WI38 (cell line): ENCODE results near the gene IQCF2.
"Not testable (repeated sequence)": the region's sequence is repeated elsewhere in the genome, so short reads cannot be mapped to it uniquely, and the experiment has no call there.

Experiments
- H3K4me3 ChIP-seq: 2 replicates; pipeline ENCODE4 v1.5.1; 2011; ENCODE audit warnings: low read depth, mild to moderate bottlenecking, control low read depth, low read length
- CTCF ChIP-seq: IDR thresholded peaks from 2 replicates; pipeline ENCODE4 v1.5.1; 2012; ENCODE audit warnings: low read depth, mild to moderate bottlenecking, control low read depth, low read length

The IQCF2 gene

GRCh38 chr3:51819709-51820406 lies 41.6 kb upstream of the IQCF2 start:
- TF ChIP-seq CTCF, result no peak; the same call in 1 of the 2 replicates
- H3K4me3 ChIP-seq, result no peak overlapping the region

- TF ChIP-seq CTCF, result no peak
- no peak overlapping the region for H3K4me3 ChIP-seq
Observed at GRCh38 chr3:51828297-51828696, 33.1 kb upstream of the IQCF2 start.

GRCh38 chr3:51830345-51830744 lies 31.1 kb upstream of the IQCF2 start:
- no peak for TF ChIP-seq CTCF

GRCh38 chr3:51830836-51831385 lies 30.5 kb upstream of the IQCF2 start:
- no peak overlapping the region for H3K4me3 ChIP-seq
- TF ChIP-seq CTCF, result no peak

More at GRCh38 chr3:51830345-51830744, 31.1 kb upstream of the IQCF2 start:
- H3K4me3 ChIP-seq, result no peak overlapping the region

- TF ChIP-seq CTCF, result no peak
- H3K4me3 ChIP-seq, result no peak overlapping the region
Observed at GRCh38 chr3:51836606-51837005, 24.8 kb upstream of the IQCF2 start.

GRCh38 chr3:51845129-51845528 lies 16.3 kb upstream of the IQCF2 start:
- H3K4me3 ChIP-seq, result no peak overlapping the region
- no peak for TF ChIP-seq CTCF

- H3K4me3 ChIP-seq, result not testable (repeated sequence)
Observed at GRCh38 chr3:51855411-51855810, 6.0 kb upstream of the IQCF2 start.

- no peak overlapping the region for H3K4me3 ChIP-seq
- no peak for TF ChIP-seq CTCF
Observed at GRCh38 chr3:51862886-51863285, 1.5 kb downstream of the IQCF2 start.

- H3K4me3 ChIP-seq, result not testable (repeated sequence)
Observed at GRCh38 chr3:51868896-51869295, 7.5 kb downstream of the IQCF2 start.
